Activated CD8-positive, alpha-beta memory T cell treated with anti-CD3 and anti-CD28 coated beads, Interleukin-2, amount 50 U/mL, for 4 hours (primary cell): Measurements from ENCODE around the gene PIP5K1C.
"Not testable (repeated sequence)": the region's sequence is repeated elsewhere in the genome, so short reads cannot be mapped to it uniquely, and the experiment has no call there.

Source experiments
- DNase-seq: peaks from one replicate; pipeline ENCODE4 v3.0.0-alpha.2; 2020

Gene PIP5K1C

GRCh38 chr19:3584036-3584802 is 116.0 kb downstream of the PIP5K1C start:
- not testable (repeated sequence) for DNase-seq

- DNase-seq = not testable (repeated sequence)
Measured at GRCh38 chr19:3581792-3582191, 118.5 kb downstream of the PIP5K1C start.
